HepG2 (cell line): Measurements from ENCODE around the gene IFT122. TPM values are rescaled to one million over a fixed set of nuclear protein-coding genes. Genes with fewer than 3 reads are reported as not detected.
A peak's percentile ranks its signal among the peaks of the same experiment; 100 is the strongest.

Experiments
- CENPT ChIP-seq: sonication (generic); formaldehyde crosslinking; IDR thresholded peaks from 2 replicates; pipeline ENCODE4 v1.8.0; 2022; ENCODE audit warnings: low read depth, mild to moderate bottlenecking, moderate library complexity, missing genetic modification reagents
- HMG20A ChIP-seq: IDR thresholded peaks from 2 replicates; pipeline ENCODE4 v1.6.1; 2016; ENCODE audit warnings: borderline replicate concordance
- KDM5B ChIP-seq: sonication (generic); formaldehyde crosslinking; IDR thresholded peaks from 2 replicates; pipeline ENCODE4 v1.4.0; 2020; ENCODE audit warnings: missing genetic modification reagents, mild to moderate bottlenecking, borderline replicate concordance
- MTERF4 ChIP-seq: sonication (generic); formaldehyde crosslinking; IDR thresholded peaks from 2 replicates; pipeline ENCODE4 v1.8.0; 2023; ENCODE audit warnings: mild to moderate bottlenecking, missing genetic modification reagents
- MXI1 ChIP-seq: IDR thresholded peaks from 3 replicates; pipeline ENCODE4 v1.6.1; 2012; ENCODE audit warnings: low read depth, low read length, inconsistent platforms, borderline replicate concordance
- PHF20 ChIP-seq: sonication (generic); formaldehyde crosslinking; IDR thresholded peaks from 2 replicates; pipeline ENCODE4 v1.5.0; 2020; ENCODE audit warnings: mild to moderate bottlenecking, missing genetic modification reagents
- WIZ ChIP-seq: sonication (generic); formaldehyde crosslinking; IDR thresholded peaks from 2 replicates; pipeline ENCODE4 v1.5.1; 2020; ENCODE audit warnings: mild to moderate bottlenecking, missing genetic modification reagents
- ZBTB38 ChIP-seq: sonication (generic); formaldehyde crosslinking; IDR thresholded peaks from 2 replicates; pipeline ENCODE4 v1.5.1; 2020; ENCODE audit warnings: mild to moderate bottlenecking, missing genetic modification reagents
- polyA plus RNA-seq, 8 experiments: library from polyadenylated mRNA; depleted of rRNA in 3 of 8; stranded (reverse) in 7 of 8; unstranded in 1 of 8; fragments of >200 nt; fragmentation: Illumina TruSeq in 4 of 8; extraction: Trizol in 4 of 8; gene quantifications; 2 replicates each; pipeline versions ENCODE4 v1.2.1 to v1.2.3, GENCODE V29; 2011 to 2016; ENCODE audit warnings: low read depth in 4 of 8, missing spikeins in 1 of 8, mixed read lengths in 1 of 8; ENCODE audit not compliant: insufficient read depth in 1 of 8
- total RNA-seq, 5 experiments: library from RNA; depleted of rRNA; stranded (reverse); fragments of >200 nt; fragmentation: Illumina TruSeq; extraction: Trizol; gene quantifications; 2 replicates each; pipeline ENCODE4 v1.2.3, GENCODE V29; 2016; ENCODE audit warnings: low read depth in 1 of 5
- TF ChIP-seq, protein P1 (sequence below): sonication (generic); formaldehyde crosslinking; IDR thresholded peaks from 2 replicates; pipeline ENCODE4 v1.8.1; 2023; ENCODE audit warnings: mild to moderate bottlenecking, missing genetic modification reagents
- TF ChIP-seq, protein P2 (sequence below): IDR thresholded peaks from 2 replicates; pipeline ENCODE4 v1.6.1; 2012; ENCODE audit warnings: inconsistent platforms

The IFT122 gene
- total and polyA plus RNA-seq, 2 of the 13 experiments (the other 11 are each of a cell fraction or from before 2014, with no cell fraction given) = 10.1 to 10.3 TPM

- TF ChIP-seq MTERF4 (CRISPR knock-in tag) = 0 out of 2 replicates have a peak, but pooled peaks have one; percentile 4
- TF ChIP-seq ZBTB38 (CRISPR knock-in tag) = peak; percentile 27; the same call in 1 of the 2 replicates
- no peak for TF ChIP-seq CENPT
- TF ChIP-seq HMG20A (CRISPR knock-in tag) = no peak
- TF ChIP-seq PHF20 (CRISPR knock-in tag) = 0 out of 2 replicates have a peak, but pooled peaks have one; percentile 1
- TF ChIP-seq KDM5B = no peak
- TF ChIP-seq, protein P1, sequence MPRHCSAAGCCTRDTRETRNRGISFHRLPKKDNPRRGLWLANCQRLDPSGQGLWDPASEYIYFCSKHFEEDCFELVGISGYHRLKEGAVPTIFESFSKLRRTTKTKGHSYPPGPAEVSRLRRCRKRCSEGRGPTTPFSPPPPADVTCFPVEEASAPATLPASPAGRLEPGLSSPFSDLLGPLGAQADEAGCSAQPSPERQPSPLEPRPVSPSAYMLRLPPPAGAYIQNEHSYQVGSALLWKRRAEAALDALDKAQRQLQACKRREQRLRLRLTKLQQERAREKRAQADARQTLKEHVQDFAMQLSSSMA (CRISPR knock-in tag) = no peak
- TF ChIP-seq, protein P2, sequence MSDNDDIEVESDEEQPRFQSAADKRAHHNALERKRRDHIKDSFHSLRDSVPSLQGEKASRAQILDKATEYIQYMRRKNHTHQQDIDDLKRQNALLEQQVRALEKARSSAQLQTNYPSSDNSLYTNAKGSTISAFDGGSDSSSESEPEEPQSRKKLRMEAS = no peak
- no peak for TF ChIP-seq WIZ (CRISPR knock-in tag)
- TF ChIP-seq MXI1 = no peak
- TF ChIP-seq, all 625 proteins: peak for 4
These were observed 118.2 kb downstream of the IFT122 start (continued) for GRCh38 chr3:129558081-129558771.
